CD4-positive, alpha-beta T cell treated with Interleukin-4 for 4 hours (primary cell): ENCODE measurements around the gene PLXNB2.
"Not testable (repeated sequence)": the region's sequence is repeated elsewhere in the genome, so short reads cannot be mapped to it uniquely, and the experiment has no call there.

ENCODE experiments used
- DNase-seq: peaks from one replicate; pipeline ENCODE4 v3.0.0-alpha.2; 2020

PLXNB2 gene

DNA sequence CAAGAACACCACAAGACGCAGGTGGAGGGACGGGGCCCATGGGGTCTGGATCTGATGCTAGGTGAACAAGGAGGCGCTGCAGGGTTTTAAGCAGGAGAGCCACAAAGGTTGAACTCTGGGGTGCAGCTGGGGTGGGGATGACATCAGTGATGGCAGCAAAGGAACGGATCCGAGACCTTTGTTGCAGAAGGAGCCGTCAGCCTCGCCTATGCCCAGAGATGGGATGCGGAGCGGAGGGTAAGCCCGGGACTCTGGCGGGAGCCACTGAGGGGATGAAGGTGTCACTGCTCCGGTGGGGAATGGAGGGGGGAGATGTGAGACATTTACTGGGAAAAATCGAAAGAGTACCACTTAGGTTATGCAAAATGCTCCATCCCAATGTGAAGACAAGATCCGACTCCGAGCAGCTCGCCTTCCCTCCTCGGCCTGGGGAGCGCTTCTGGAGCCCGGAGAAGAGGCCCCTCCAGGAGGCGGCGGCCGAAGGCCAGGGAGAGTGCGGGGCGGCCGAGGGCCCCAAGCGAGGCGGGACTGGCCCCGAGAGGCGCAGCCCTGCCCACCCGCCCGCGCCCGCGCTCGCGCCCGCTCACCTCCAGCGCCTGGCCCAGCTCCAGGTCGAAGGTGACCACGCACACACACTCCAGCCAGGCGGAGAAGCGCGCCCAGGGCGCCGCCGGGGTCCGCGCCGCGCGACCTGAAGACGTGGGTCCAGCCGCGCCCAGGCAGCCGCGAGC lies 18.9 kb upstream of the PLXNB2 start:
- DNase-seq, result no peak

DNA sequence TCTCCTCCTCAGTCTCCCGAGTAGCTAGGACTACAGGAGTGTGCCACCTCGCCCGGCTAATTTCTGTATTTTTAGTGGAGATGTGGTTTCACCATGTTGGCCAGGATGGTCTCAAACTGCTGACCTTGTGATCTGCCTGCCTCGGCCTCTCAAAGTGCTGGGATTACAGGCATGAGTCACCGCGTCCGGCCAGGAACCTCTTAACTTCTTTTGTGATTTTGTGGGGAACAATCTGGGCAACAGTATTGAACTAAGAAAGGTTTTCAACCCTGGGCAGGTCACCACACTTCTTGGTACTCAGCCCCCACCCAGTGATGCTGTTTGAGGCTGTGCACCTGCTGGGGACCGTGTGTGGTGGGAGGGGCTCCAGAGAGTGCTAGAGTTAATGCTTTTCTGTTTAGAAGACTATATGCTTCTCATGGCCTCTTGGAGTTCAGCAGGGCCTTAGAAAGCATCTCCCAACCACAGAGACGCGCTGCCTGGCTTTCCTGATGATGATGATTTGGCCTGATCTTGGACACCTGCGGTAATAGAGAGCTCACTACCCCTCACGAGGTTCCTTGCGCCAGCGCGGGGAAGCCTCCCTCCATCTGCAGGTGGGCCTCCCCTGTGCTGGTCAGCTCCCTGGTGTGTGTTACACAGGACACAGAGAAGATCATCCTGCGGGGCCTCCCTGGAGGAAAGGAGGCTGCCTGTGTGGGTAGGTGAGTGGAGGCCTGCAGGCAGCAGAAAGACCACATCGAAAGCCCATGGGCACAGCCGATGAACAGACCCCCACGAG lies 18.2 kb upstream of the PLXNB2 start:
- no peak for DNase-seq

DNA sequence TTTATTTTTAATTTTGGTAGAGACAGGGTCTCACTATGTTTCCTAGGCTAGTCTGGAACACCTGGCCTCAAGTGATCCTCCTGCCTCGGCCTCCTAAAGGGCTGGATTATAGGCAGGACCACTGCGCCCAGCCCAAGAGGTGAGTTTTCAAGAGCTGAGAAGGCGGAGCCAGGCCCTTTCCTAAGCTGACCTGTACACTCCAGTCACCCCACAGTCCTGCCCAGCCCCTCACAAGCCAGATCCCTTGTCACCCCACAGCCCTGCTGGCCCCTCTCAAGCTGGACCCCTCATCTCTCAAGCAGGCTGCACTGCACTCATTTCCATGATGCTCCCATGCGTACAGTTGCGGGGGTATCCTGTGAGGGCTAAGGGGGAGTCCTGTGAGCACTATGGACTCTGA lies 16.5 kb upstream of the PLXNB2 start:
- DNase-seq, result no peak

DNA sequence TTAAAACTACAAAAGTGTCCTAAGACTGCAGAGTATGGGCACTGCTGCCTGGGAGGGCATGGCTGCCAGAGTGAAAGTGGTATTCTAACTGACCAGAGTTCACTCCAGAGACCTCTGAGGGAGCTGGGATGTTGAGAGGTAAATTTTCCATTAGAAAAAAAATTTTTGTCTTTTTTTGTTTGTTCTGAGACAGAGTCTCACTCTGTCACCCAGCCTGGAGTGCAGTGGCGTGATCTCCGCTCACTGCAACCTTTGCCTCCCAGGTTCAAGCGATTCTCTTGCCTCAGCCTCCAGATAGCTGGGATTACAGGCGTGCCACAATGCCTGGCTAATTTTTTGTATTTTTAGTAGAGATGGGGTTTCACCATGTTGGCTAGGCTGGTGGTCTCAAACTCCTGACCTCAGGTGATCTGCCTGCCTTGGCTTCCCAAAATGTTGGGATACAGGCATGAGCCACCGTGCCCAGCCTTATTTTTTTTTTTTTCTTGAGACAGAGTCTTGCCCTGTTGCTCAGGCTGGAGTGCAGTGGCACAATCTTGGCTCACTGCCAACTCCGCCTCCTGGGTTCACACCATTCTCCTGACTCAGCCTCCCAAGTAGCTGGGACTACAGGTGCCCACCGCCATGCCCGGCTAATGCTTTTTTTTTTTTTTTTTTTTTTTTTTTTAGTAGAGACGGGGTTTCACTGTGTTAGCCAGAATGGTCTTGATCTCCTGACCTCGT lies 15.1 kb upstream of the PLXNB2 start:
- not testable (repeated sequence) for DNase-seq

DNA sequence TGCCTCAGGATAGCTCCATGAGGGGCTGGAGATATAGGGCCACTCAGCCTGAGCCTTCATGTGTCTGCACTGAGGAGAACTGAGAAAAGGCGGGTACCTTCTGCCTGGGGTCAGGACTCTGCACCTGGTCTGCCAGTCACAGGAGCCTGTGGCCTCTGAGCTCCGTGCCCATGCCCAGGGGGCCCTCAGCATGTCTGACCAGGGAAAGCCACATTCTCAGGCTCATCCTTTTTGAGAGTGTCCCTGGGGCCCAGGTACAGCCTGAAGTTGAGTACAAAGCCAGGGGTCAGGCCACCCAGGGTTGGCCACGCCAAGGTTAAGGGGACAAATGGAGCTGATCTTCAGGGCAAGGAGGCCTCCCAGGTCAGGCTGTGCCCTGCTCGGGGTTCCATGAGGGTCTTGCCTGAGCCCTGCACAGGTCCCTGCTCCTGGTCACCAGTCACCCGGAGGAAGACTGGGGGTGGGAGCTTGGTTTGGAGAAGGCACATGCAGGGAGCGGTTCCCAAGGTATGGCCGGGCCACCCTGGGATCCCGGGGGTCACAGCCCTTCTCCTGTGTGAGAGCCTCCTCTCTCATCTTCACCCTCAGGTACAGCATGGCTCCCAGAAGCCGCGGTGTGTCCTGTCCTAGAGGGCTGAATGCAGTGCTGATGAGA lies 13.4 kb upstream of the PLXNB2 start:
- no peak for DNase-seq

DNA sequence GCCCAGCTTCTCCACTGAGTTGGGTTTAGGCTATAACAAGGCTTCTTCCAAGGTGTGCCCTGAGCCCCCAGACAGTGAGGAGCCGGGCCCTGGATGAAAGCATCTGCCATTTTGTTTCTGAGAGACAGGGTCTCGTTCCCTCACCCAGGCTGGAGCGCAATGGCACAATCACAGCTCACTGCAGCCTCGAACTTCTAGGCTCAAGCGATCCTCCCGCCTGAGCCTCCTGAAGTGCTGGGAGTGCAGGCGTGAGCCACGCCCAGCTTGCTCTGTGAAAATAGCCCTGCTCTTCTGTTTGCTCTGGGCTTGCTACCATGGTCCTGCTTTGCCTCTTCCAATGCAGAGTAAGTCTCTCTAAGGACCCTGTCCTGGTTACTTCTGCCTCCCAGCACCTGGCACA lies 12.7 kb upstream of the PLXNB2 start:
- DNase-seq, result no peak

DNA sequence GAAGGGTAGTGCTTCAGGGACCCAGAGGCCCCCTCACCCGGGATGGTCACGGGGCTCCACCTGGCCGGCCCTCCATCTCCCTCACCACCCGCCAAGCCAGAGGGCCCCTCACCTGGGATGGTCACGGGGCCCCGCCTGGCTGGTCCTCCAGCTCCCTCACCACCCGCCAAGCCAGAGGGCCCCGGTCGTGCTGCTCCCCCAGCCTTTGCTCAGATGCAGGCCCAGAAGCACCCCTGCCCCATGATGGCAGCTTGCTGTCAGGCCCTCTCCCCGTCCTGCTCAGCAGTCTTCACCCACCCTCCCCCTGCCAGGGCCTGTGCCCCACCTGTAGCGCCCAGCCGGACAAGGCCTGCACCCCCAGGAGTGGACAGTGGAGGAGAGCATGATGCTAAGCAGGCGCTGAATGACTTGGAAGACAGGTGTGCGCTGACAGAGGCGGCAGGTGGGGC lies 12.1 kb upstream of the PLXNB2 start:
- no peak for DNase-seq

DNA sequence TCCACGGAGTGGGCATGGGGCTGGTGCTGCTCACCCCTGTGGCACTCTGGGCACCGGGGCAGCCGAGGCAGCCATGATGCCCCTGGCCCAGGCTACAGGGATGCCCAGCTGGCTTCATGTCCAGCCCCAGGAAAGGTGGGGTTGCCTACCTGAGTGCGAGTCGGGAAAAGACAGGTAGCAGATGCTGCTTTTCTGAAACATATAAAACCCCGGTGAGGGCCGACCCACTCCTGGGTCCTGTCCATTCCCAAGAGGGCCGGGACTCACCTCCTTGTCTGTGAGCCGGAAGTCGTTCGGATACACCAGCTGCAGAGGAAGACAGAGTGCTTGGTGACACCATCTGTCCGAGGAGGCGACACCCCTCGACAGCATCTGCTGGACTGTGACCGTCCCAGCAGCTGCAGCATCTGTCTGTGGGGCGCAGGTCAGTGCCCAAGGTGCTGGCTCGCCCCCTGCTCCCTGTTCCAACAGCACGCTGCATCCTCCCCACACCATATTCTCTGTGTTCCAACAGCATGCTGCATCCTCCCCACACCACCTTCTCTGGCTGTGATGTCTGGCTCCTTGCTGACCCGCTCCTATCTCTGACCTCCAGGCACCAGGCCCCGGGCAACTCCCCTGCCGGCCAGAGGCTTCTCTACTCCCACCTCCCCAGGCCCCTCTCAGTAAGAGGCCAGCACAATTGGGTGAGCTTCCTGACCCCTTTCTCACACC lies 11.4 kb upstream of the PLXNB2 start:
- DNase-seq, result no peak

DNA sequence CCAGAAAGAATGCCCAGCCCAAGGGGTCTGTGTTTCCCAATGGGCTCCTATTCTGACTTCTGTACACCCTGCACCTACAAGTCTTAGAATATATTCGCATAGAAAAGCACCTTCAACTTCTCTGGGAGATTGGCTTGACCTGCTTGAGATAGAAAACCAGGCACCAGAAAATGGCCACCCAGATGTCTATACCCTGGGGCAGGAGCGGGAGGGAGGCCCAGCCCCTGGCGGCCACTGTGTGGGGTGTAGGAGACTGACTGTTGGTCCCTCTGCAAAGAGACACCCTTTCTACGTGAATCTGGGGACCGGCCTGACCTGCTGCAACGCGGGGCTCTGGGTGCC lies 10.9 kb upstream of the PLXNB2 start:
- no peak for DNase-seq

DNA sequence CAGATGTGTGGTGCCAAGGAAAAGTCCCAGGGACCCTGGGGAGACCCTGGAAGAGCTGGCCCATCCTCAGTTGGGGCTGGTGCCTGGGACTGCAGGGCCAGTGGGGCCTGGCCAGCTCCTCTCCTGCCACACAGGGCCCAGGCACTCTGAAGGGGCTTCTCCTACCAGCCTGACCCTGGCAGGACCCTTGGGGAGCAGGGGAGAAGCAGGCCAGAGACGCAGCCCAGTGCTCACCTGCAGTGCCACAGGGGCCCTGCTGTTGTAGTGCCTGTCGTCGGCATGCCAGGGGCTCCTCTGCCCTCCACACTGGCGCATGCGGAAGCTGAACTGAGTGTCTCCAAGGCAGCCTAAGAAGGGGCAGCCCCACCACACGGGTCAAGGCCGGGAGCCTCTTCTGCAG lies 10.2 kb upstream of the PLXNB2 start:
- DNase-seq, result no peak

DNA sequence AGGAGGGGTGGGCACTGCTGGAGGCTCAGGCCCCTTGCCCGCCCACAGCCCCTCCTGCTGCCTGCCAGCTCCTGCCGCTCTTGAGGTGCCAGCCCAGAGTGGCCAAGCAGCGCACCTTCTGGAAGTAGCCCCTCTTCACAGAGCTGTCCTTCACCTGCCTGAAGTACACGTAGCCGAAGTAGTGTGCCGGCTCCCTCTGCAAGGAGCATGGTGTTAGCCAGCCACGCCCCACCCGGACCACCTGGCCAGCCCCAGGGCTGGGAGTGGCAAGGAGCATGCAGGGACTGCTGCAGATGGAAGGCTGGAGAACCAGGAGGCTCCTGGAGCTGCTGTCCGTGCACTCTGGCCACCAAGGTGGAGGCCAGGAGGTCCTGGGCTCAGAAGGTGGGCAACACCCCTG lies 9.7 kb upstream of the PLXNB2 start:
- DNase-seq, result no peak

DNA sequence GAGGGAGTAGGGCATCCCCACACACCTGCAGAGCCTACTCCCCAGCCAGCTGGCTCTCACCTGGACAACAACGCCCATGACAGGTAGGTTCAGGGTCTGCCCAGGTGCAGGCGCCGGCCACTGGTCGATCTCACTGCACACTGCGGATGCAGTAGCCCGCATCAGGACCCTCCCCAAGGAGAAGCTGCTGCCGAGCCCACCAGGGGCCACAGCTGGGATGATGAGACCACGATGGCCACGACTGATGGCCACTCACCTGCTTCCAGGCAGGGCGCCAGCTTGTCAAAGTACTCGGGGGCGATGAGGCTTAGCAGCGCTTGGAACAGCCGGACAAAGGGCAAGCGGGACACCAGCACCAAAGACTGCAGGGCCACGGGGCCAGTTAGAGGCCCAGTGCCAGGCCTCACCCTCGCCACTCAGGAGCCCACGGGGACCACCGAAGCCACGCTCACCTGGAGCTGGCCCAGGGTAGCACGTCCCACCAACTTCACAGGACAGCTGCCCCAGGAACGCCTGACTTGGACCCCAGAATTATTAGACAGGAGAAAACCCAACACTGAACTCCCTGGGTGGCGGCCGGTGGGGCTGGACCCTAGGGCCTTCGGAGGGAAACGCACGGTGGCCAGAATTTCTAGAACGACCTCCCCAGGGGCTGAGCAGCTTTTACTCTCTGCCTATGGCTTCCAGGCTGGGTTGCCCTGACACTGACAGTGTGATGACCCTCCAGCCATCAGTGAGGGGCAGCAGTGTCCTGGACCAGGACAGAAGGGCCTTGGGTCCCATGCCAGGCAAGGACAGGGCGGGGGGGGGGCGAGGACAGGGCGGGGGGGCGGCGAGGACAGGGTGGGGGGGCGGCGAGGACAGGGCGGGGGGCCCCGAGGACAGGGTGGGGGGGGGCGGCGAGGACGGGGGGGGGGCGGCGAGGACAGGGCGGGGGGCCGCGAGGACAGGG lies 8.9 kb upstream of the PLXNB2 start:
- no peak for DNase-seq

DNA sequence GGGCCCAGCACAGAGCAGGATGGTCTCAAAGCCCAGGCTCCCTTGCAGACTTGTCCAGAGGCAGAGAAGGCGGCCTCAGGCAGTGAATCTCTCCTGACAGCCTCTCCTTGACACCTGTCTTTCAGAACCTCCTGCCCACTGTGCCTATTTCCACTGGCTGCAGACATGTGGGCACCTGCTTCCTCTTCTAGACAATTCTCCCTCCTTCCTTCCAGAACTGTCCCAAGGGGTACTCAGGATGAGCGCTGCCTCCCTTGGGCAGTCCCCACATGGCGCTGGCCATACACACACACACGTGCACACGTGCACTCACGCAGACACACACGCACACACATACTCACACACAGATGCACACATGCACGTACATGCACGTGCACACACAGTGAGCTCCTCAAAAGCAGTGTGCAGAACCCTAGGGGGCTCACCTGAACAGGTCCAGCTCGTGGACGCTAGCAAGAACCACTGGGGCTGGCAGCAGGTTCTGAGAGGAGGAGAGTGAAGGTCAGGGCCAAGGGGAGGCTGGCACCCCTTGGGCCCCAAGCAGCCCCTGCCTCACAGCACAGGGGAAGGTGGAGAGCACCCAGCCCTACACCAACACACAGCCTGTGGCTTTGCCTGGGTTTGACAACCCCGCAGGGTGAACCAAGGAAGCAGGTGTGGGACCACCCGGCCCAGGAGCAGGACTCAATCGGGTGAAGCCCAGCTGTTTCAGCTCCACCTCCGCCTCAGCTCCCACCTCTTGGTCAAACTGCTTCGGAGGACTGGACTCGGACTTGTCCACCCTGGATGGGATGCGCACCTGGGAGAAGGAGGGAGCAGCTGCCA lies 8.1 kb upstream of the PLXNB2 start:
- DNase-seq, result no peak

DNA sequence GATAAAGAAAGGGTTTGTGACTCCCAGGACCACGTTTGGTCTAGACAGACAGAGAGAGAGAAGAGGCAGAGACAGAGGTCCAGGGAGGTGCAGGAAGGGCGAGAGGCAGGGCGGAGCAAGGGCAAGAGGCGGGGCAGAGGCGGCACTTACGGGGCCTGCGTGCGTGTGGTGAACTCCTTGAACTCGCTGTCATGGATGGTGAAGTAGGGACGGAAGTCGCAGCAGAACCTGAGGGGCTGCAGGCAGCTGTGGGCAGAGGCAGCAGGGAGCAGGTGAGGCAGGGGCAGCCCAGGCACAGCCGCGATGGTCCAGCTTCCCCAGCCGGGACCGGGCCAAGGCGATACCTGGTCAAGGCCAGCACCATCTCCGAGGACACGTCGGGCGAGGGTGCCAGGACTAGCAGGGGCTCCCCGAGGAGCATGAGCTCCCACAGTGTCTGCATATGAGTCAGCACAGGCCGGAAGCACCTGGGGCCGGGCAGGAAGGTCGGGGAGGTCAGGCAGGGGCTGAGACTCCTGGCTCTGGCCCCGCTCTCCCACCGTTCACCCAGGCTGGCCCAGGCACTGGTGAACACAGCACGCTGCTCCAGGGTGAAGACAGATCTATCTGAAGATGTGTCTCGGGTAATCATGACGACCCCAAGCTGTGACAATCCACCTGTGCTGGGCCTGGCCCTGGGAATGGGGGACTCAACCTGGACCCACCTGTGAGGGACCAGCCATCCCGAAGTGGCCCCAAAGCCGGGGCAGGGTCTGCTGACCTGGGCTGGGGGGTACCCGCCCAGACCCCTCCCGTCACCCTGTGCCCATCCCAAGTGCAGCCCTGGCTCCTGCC lies 7.2 kb upstream of the PLXNB2 start:
- peak; percentile 69 for DNase-seq

DNA sequence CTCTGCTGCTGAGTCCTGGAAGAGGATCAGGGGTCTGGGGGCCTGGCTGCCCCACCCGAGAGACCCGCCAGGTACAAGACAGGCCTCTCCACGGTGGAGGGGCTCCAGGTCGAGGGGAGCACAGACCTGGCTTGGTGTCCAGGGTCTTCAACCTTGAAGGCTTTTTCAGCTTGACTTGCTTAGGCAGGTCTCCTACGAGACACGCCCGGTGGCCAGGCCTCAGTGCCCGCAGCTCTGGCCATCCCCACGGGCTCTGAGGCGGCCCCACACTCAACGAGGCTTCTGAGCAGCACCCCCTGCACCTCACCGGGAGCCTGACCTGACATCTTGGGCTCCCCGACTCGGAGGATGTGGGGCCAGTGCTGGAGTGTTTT lies 6.6 kb upstream of the PLXNB2 start:
- DNase-seq, result no peak

DNA sequence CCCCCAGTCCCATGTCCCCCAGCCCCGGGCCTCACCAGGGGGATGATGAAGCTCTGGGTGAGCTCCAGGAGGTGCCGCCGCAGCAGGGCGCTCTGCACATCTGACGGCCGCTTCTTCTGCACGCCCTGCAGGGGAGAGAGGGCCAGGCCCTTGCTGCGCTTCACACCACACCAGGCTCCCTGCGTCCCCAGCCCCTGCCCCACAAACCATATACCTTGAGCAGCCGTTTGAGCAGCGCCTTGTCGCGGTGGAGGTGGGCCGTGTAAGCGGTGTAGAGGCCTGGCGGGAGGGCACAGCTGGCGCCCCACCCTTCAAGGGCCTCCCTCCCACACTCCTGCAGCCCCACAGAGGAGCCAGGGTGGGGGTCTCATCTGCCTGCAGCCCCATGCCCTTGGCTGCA lies 6.2 kb upstream of the PLXNB2 start:
- DNase-seq, result no peak

DNA sequence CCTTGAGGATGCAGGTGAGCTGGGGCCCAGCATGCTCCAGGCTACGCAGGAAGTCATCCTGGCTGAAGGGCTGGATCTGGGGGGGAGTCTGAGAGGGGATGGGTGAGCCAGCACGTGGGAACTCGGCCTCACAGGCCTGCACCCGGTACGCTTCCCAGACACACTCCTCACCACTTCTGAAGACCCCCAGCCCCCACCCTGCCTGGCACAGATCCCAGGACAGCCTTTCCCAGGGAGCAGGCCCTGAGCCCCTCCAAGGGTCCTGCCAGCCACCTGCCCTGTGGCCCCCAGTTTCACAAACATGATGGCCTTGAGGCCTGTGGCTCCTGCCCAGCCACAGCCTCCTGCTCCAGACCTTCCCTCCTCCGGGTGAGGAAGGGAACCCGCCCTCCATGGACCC lies 5.6 kb upstream of the PLXNB2 start:
- DNase-seq, result no peak

DNA sequence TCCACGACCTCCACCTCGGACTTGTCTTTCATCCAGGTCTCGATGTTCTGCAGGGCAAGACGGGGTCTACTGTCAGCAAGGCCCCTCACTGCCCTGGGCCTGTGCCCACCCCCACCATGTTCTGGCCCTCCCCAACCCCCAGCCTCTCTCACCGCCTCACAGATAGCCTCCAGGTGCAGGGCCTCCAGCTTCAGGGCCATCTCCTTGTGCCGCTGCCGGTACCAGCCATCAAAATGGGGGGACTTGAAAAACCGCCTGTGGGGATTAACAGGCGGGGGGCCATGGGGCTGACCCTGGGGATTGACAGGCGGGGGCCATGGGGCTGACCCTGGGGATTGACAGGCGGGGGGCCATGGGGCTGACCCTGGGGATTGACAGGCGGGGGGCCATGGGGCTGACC lies 4.9 kb upstream of the PLXNB2 start:
- DNase-seq, result no peak

DNA sequence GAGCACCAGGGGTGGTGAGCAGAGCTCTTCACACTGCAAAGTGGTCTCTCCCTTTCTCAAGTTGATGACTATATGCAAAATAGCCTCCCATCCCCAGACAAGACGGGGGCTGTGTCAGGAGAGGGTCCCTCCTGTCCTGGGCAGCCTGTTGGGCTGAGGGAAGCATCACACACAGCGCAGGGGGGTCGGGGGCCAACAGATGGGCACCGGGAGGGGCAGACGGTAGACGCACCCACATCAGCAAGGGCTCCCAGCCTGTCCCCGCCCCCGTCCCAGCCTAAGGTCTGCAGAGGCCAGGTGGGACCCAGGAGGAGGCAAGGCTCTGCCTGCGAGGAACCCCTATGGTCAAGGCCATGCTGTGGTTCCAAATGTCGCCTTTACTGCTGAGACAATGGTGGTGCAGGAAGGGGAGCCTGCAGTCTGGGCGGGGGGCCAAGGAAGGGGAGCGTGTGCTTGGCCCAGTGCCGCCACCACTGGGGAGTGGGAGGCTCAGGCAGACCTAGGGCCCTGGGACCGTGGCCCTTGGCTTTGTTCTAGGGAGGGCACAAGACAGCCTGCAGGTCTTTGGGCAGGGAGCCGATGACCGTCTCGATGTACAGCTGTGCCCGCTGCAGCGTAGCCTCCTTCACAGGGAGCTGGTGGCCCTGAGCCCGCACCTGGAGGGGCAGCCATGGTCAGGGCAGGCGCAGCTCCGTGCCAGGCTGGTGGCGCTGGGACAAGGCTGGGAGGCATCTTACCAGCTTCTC lies 4.3 kb upstream of the PLXNB2 start:
- no peak for DNase-seq
